H1 (cell line): ENCODE results near the gene P4HB. TPM values are rescaled to one million over a fixed set of nuclear protein-coding genes. Genes with fewer than 3 reads are reported as not detected.

Experiments used
- CTCF ChIA-PET: fragments of 300-600 bp; sonication (Branson Sonifier 250); formaldehyde crosslinking; loops from one replicate; lab custom pipeline; 2021; ENCODE audit not compliant: partially characterized antibody; lab: Charles Lee
- POLR2A ChIA-PET: fragments of 300-600 bp; sonication (Branson Sonifier 250); formaldehyde crosslinking; loops from one replicate; lab custom pipeline; 2021; ENCODE audit warnings: inconsistent platforms; ENCODE audit not compliant: partially characterized antibody; lab: Charles Lee
- DNase-seq, 2 experiments: peaks; one replicate each; pipeline versions ENCODE4 v3.0.0 to v3.0.0-alpha.2; 2010 to 2022; ENCODE audit warnings: low spot score in 2 of 2, low read depth in 1 of 2, mixed read lengths in 1 of 2
- FAIRE-seq: peaks from 2 replicates; lab custom pipeline; 2011; peaks lifted over from hg19 to GRCh38; lab: Jason Lieb, UNC
- H2AFZ ChIP-seq: 2 replicates; pipeline ENCODE4 v1.8.1; 2012; ENCODE audit warnings: low read length, inconsistent platforms
- H2AK5ac ChIP-seq: 2 replicates; pipeline ENCODE4 v1.6.1; 2013; ENCODE audit warnings: low read depth, low read length
- H2BK120ac ChIP-seq: replicated peaks from 2 replicates; pipeline ENCODE3; 2013; ENCODE audit warnings: low read depth, low read length, inconsistent platforms
- H2BK12ac ChIP-seq: 2 replicates; pipeline ENCODE4 v1.6.1; 2013; ENCODE audit warnings: low read depth, low read length
- H2BK15ac ChIP-seq: 2 replicates; pipeline ENCODE4 v1.6.1; 2013; ENCODE audit warnings: low read length
- H2BK20ac ChIP-seq: 2 replicates; pipeline ENCODE4 v1.6.1; 2013; ENCODE audit warnings: low read length
- H2BK5ac ChIP-seq: 2 replicates; pipeline ENCODE4 v1.6.1; 2013; ENCODE audit warnings: low read depth, low read length
- H3K14ac ChIP-seq: 2 replicates; pipeline ENCODE4 v1.6.1; 2013; ENCODE audit warnings: inconsistent platforms; ENCODE audit not compliant: insufficient read length
- H3K18ac ChIP-seq: 2 replicates; pipeline ENCODE4 v1.6.1; 2013; ENCODE audit warnings: low read length; ENCODE audit errors: extremely low read depth
- H3K23ac ChIP-seq: 2 replicates; pipeline ENCODE4 v1.6.1; 2013; ENCODE audit warnings: inconsistent platforms; ENCODE audit not compliant: insufficient read length
- H3K23me2 ChIP-seq: 2 replicates; pipeline ENCODE4 v1.6.1; 2013; ENCODE audit warnings: low read depth, low read length
- H3K27ac ChIP-seq: 2 replicates; pipeline ENCODE4 v1.6.1; 2011; ENCODE audit warnings: low read depth, low read length, inconsistent platforms
- H3K27me3 ChIP-seq, 4 experiments: replicated peaks in 1 of 4; 1 replicate in 1 of 4; 2 replicates in 3 of 4; pipeline versions ENCODE4 v1.6.1 to v1.8.1; 2011 to 2013; ENCODE audit warnings: low read length in 3 of 4, mild to moderate bottlenecking in 3 of 4, inconsistent platforms in 2 of 4, mixed read lengths in 2 of 4, moderate library complexity in 1 of 4; ENCODE audit not compliant: control insufficient read depth in 3 of 4, insufficient read depth in 3 of 4; ENCODE audit errors: extremely low read depth in 1 of 4
- H3K36me3 ChIP-seq, 4 experiments: 2 replicates each; pipeline versions ENCODE4 v1.6.1 to v1.8.1; 2011 to 2013; ENCODE audit warnings: mild to moderate bottlenecking in 4 of 4, low read length in 3 of 4, moderate library complexity in 2 of 4, control low read depth in 1 of 4, inconsistent platforms in 1 of 4; ENCODE audit not compliant: insufficient read depth in 4 of 4, control insufficient read depth in 2 of 4
- H3K4ac ChIP-seq: replicated peaks from 2 replicates; pipeline ENCODE3; 2013; ENCODE audit warnings: low read length, low read depth, mixed read lengths, inconsistent platforms; ENCODE audit not compliant: insufficient read length
- H3K4me1 ChIP-seq, 4 experiments: replicated peaks in 1 of 4; 1 replicate in 1 of 4; 2 replicates in 3 of 4; pipeline versions ENCODE4 v1.6.1 to v1.8.1; 2011 to 2013; ENCODE audit warnings: low read length in 3 of 4, inconsistent platforms in 2 of 4, mixed read lengths in 1 of 4; ENCODE audit not compliant: insufficient read depth in 4 of 4, control insufficient read depth in 3 of 4
- H3K4me2 ChIP-seq, 2 experiments: 2 replicates each; pipeline versions ENCODE4 v1.6.1 to v1.8.1; 2011 to 2013; ENCODE audit warnings: low read depth in 2 of 2, low read length in 2 of 2, control low read depth in 1 of 2, inconsistent platforms in 1 of 2, mild to moderate bottlenecking in 1 of 2; ENCODE audit not compliant: insufficient read depth in 1 of 2
- H3K4me3 ChIP-seq, 4 experiments: fragments of 200-600, 300-600 bp in 1 of 4; sonication (generic), shearing (Covaris generic), sonication (Bioruptor Twin) in 1 of 4; 2 replicates each; pipeline versions ENCODE4 v1.5.1 to v1.8.1; 2011 to 2016; ENCODE audit warnings: low read length in 4 of 4, low read depth in 3 of 4, control low read depth in 2 of 4, inconsistent platforms in 2 of 4, mild to moderate bottlenecking in 2 of 4, mixed read lengths in 1 of 4, moderate library complexity in 1 of 4; ENCODE audit not compliant: insufficient read depth in 2 of 4; ENCODE audit errors: extremely low read depth in 1 of 4
- H3K56ac ChIP-seq: replicated peaks from 2 replicates; pipeline ENCODE3; 2013; ENCODE audit warnings: low read depth, mild to moderate bottlenecking, mixed read lengths, low read length, inconsistent platforms; ENCODE audit not compliant: insufficient read length
- H3K79me1 ChIP-seq: 2 replicates; pipeline ENCODE4 v1.6.1; 2013; ENCODE audit warnings: low read depth, low read length, control low read depth
- H3K79me2 ChIP-seq, 2 experiments: 2 replicates each; pipeline versions ENCODE4 v1.6.1 to v1.8.1; 2012 to 2013; ENCODE audit warnings: low read length in 2 of 2, mild to moderate bottlenecking in 2 of 2, inconsistent platforms in 1 of 2; ENCODE audit not compliant: insufficient read depth in 2 of 2, control insufficient read depth in 1 of 2
- H3K9ac ChIP-seq, 4 experiments: replicated peaks in 1 of 4; 1 replicate in 1 of 4; 2 replicates in 3 of 4; pipeline versions ENCODE4 v1.6.1 to v1.8.1; 2011 to 2013; ENCODE audit warnings: low read depth in 3 of 4, low read length in 3 of 4, control low read depth in 2 of 4, mild to moderate bottlenecking in 2 of 4, moderate library complexity in 2 of 4, inconsistent platforms in 1 of 4; ENCODE audit errors: extremely low read depth in 1 of 4
- H3K9me3 ChIP-seq, 2 experiments: 2 replicates each; pipeline versions ENCODE4 v1.6.1 to v1.8.1; 2012 to 2013; ENCODE audit warnings: mild to moderate bottlenecking in 2 of 2, moderate library complexity in 2 of 2, control low read depth in 1 of 2, inconsistent platforms in 1 of 2, low read depth in 1 of 2, low read length in 1 of 2, mixed read lengths in 1 of 2; ENCODE audit not compliant: insufficient read depth in 2 of 2
- H4K20me1 ChIP-seq, 2 experiments: replicated peaks in 1 of 2; 2 replicates each; pipeline versions ENCODE3 to v1.8.1; 2011 to 2013; ENCODE audit warnings: inconsistent platforms in 2 of 2, low read length in 2 of 2, mild to moderate bottlenecking in 1 of 2; ENCODE audit not compliant: insufficient read depth in 2 of 2, control insufficient read depth in 1 of 2
- H4K5ac ChIP-seq: 2 replicates; pipeline ENCODE4 v1.6.1; 2013; ENCODE audit warnings: low read length, low read depth, mixed read lengths, inconsistent platforms; ENCODE audit not compliant: insufficient read length
- H4K8ac ChIP-seq: 2 replicates; pipeline ENCODE4 v1.8.0; 2013; ENCODE audit warnings: mild to moderate bottlenecking, moderate library complexity, low read length, inconsistent platforms; ENCODE audit not compliant: insufficient read depth; ENCODE audit errors: extremely low read depth
- H4K91ac ChIP-seq: replicated peaks from 2 replicates; pipeline ENCODE3; 2013; ENCODE audit warnings: low read length, mixed read lengths, inconsistent platforms; ENCODE audit not compliant: insufficient read length
- CBX5 ChIP-seq: fragments of 300-800, 300-1000 bp; sonication (generic); IDR thresholded peaks from 2 replicates; pipeline ENCODE4 v1.7.1; 2016; ENCODE audit warnings: antibody characterized with exemption, low read length, low read depth
- CREB1 ChIP-seq: IDR thresholded peaks from 2 replicates; pipeline ENCODE4 v1.6.1; 2012; ENCODE audit warnings: inconsistent platforms
- FOSL1 ChIP-seq: IDR thresholded peaks from 2 replicates; pipeline ENCODE4 v1.6.1; 2011; ENCODE audit warnings: mild to moderate bottlenecking, low read depth, low read length, moderate library complexity; ENCODE audit not compliant: insufficient read depth
- KDM1A ChIP-seq: fragments of 200-600, 300-600 bp; sonication (generic); IDR thresholded peaks from 2 replicates; pipeline ENCODE4 v1.7.1; 2016; ENCODE audit warnings: mild to moderate bottlenecking, low read length, borderline replicate concordance
- NANOG ChIP-seq: IDR thresholded peaks from 2 replicates; pipeline ENCODE4 v1.6.1; 2011; ENCODE audit warnings: low read length, low read depth, mild to moderate bottlenecking, inconsistent platforms; ENCODE audit not compliant: insufficient read depth, poor library complexity, severe bottlenecking
- TAF7 ChIP-seq: optimal IDR thresholded peaks from 2 replicates; pipeline ENCODE3; 2011; ENCODE audit warnings: low read depth, mild to moderate bottlenecking, inconsistent platforms, low read length, moderate library complexity, borderline replicate concordance
- WGBS, 2 experiments: shearing (Covaris generic) in 1 of 2; methylation state at CpG; one replicate each; pipeline versions ENCODE4 v1.1.6 to v1.1.7; 2013 to 2015; ENCODE audit warnings: low lambda C conversion rate in 2 of 2, mixed read lengths in 2 of 2, inconsistent platforms in 1 of 2, low coverage in 1 of 2, missing lambda C conversion rate in 1 of 2; ENCODE audit not compliant: insufficient replicate concordance in 2 of 2, insufficient coverage in 1 of 2, insufficient read length in 1 of 2; ENCODE audit errors: extremely low coverage in 1 of 2, missing lambda C conversion rate in 1 of 2; 5-methylcytosine and 5-hydroxymethylcytosine counted together
- long read RNA-seq, 2 experiments: library from RNA in 1 of 2; library from capped mRNA in 1 of 2; stranded (forward); transcript quantifications; one replicate each; pipeline ENCODE4 v2.0.0, GENCODE V29; 2021; ENCODE audit warnings: inconsistent platforms in 1 of 2
- polyA minus RNA-seq, 3 experiments: library from RNA; depleted of rRNA, polyadenylated mRNA; stranded (reverse); fragments of >200 nt; gene quantifications; 1 replicate in 2 of 3; 2 replicates in 1 of 3; pipeline ENCODE4 v1.2.3, GENCODE V29; 2011
- polyA plus RNA-seq, 7 experiments: library from polyadenylated mRNA; depleted of rRNA in 3 of 7; stranded (reverse) in 5 of 7; unstranded in 2 of 7; fragments of >200 nt in 5 of 7; fragments of 200-250 nt in 2 of 7; gene quantifications; 1 replicate in 5 of 7; 2 replicates in 1 of 7; 4 replicates in 1 of 7; pipeline versions ENCODE4 v1.2.1 to v1.2.3, GENCODE V29; 2011 to 2013; ENCODE audit warnings: missing spikeins in 2 of 7, mixed read lengths in 2 of 7
- total RNA-seq: library from RNA; stranded (reverse); fragmentation: NEBNext Ultra II Directional; extraction: Animal tissue kit (Norgen Biotek cat#: 25700); gene quantifications from 2 replicates; pipeline ENCODE4 v1.2.1, GENCODE V29; 2021

The P4HB gene
- total RNA-seq: 374 and 379 TPM in 2 replicates
- 41.4 and 66.6 TPM in 2 replicates for polyA plus RNA-seq (2011; rRNA removed)
- 49.7 TPM for polyA plus RNA-seq (2011; cell fraction: cytosol; rRNA removed)
- 116 TPM for polyA plus RNA-seq (2011; cell fraction: nucleus; rRNA removed)
- polyA plus RNA-seq (2012, experiment 1 of 2): 306 to 512 TPM (median 430 TPM) in 4 replicates
- polyA plus RNA-seq (2012, experiment 2 of 2): 477 TPM
- 846 TPM for polyA plus RNA-seq (2013, experiment 1 of 2)
- polyA plus RNA-seq (2013, experiment 2 of 2): 918 TPM
- polyA minus RNA-seq (2011; rRNA and poly(A)+ RNA removed): 63.4 and 66.2 TPM in 2 replicates
- polyA minus RNA-seq (2011; cell fraction: cytosol; rRNA and poly(A)+ RNA removed): 124 TPM
- 107 TPM for polyA minus RNA-seq (2011; cell fraction: nucleus; rRNA and poly(A)+ RNA removed)
- long read RNA-seq, experiment 1, transcript P4HB-215 (3 exons, 493 nt): major isoform, 86 of 352 reads
- long read RNA-seq, experiment 1, transcript P4HB-210 (5 exons, 765 nt): minor isoform, 22 of 352 reads
- long read RNA-seq, experiment 1, transcript P4HB-201 (11 exons, 2,603 nt): minor isoform, 36 of 352 reads
- long read RNA-seq, experiment 1, transcript P4HB-208 (2 exons, 914 nt): minor isoform, 76 of 352 reads
- long read RNA-seq, experiment 1, partial matches to known transcripts: 50 of 352 reads
- long read RNA-seq, experiment 1, other reads (novel, unspliced or antisense): 80 of 352 reads
- long read RNA-seq, experiment 2, transcript P4HB-208 (2 exons, 914 nt): minor isoform, 9 of 35 reads
- long read RNA-seq, experiment 2, transcript P4HB-201 (11 exons, 2,603 nt): major isoform, 11 of 35 reads
- long read RNA-seq, experiment 2, partial matches to known transcripts: 5 of 35 reads
- long read RNA-seq, experiment 2, other reads (novel, unspliced or antisense): 7 of 35 reads

DNA sequence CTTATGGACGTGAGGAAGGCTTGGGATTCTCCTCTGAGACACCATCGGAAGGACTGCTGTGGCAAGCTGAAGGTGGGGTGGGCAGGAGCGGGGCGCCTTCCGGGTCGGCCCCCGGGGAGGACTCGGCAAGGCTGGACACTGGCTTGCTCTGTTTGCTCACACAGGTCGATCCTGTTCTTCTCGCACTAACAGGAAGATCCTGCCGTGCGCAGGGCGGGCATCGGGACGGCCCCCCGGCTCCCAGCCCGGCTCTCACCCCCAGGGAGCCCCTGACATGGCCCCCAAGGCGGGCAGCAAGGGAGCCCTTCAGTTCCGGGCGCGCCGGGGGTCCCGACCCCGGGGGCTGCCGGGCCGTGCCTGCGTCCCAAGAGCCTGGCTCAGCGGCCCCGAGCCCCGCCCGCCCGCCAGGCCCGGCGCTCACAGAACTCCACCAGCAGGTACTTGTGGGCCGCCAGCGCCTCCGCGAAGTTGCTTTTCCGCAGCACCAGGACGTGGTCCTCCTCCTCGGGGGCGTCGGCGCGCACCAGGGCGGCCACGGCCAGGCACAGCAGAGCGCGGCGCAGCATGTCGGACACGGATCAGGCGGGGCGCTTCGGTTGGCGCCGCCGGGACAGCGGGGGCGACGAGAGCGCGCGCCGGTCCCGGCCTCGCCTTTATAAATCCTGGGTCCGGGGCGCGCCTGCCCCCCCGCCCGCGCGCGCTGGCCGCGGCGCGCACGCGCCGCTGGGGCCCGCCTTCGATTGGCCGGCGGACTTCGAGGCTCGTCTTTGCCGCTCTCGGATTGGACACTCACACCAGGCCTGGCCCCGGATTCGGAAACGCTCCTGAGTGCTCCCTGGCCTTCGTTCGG is at the start of gene P4HB:
Gene P4HB, minus strand, starts transcription at position 630 of the 850 bp plus-strand sequence. Its CDS starts 64 bp downstream, at position 566.
- H4K91ac ChIP-seq: peak within 1 kb of the TSS; percentile 89
- no peak within 1 kb of the TSS for H2BK15ac ChIP-seq
- 2% methylated on average over 56 of the region's 95 CpGs; no CpG with 5 or more reads in 1 of the 2 experiments for WGBS, 2 experiments
- H2BK20ac ChIP-seq: no peak within 1 kb of the TSS
- POLR2A ChIA-PET: interaction anchor here (0.6 to 3.6 kb wide), 15 partner anchors 8 to 349 kb away, joined by 3 to 17 read pairs (median 3); partner anchors contain the start of genes ALYREF, ANAPC11, ARHGDIA and MCRIP1
- H3K79me1 ChIP-seq: peaks cover 13% of the 10 kb centered on the region
- H3K18ac ChIP-seq: peak within 1 kb of the TSS; percentile 98
- no peak within 1 kb of the TSS for H2AFZ ChIP-seq
- H2BK12ac ChIP-seq: peak within 1 kb of the TSS; percentile 90
- H3K56ac ChIP-seq: peak within 1 kb of the TSS; percentile 63
- peak within 1 kb of the TSS; percentile 85 to 98 (median 90) for H3K9ac ChIP-seq
- H2AK5ac ChIP-seq: peak within 1 kb of the TSS; percentile 71; the same call in 1 of the 2 replicates
- no peak within 1 kb of the TSS for H3K14ac ChIP-seq
- FAIRE-seq (no peak), DNase-seq (peak in 1 of 2 experiments; percentile 93)
- peaks cover 13 to 56% of the 10 kb centered on the region in 2 experiments for H3K79me2 ChIP-seq
- peak within 1 kb of the TSS; percentile 80 for H4K5ac ChIP-seq
- peak within 1 kb of the TSS; percentile 94; the same call in 1 of the 2 replicates for H4K8ac ChIP-seq
- peaks cover 10 to 25% of the 10 kb centered on the region in 2 experiments for H4K20me1 ChIP-seq
- peak within 1 kb of the TSS; percentile 79 to 95 (median 90) for H3K4me3 ChIP-seq
- H3K4me2 ChIP-seq: peak within 1 kb of the TSS; percentile 83 to 92
- peak within 1 kb of the TSS; percentile 98 for H2BK5ac ChIP-seq
- H3K36me3 ChIP-seq: peaks cover 11 to 32% (median 18%) of the 10 kb centered on the region in 4 experiments; a peak in 7 of 8 replicates
- H3K27me3 ChIP-seq: no peaks in the 10 kb centered on the region
- no peak within 1 kb of the TSS for H2BK120ac ChIP-seq
- CTCF ChIA-PET: interaction anchor here (1.0 to 2.7 kb wide), 4 partner anchors 10 to 125 kb away, joined by 3 to 18 read pairs (median 6); no protein-coding TSS in a partner anchor
- peaks cover 8% of the 10 kb centered on the region for H3K23me2 ChIP-seq
- H3K4ac ChIP-seq: peak within 1 kb of the TSS; percentile 97
- H3K23ac ChIP-seq: no peak within 1 kb of the TSS
- peaks cover 0 to 5% (median 5%) of the 10 kb centered on the region in 4 experiments; a peak in 5 of 7 replicates for H3K4me1 ChIP-seq
- H3K27ac ChIP-seq: peak within 1 kb of the TSS; percentile 79; the same call in 1 of the 2 replicates
- no peaks in the 10 kb centered on the region for H3K9me3 ChIP-seq
- TF ChIP-seq TAF7 (peak; percentile 43), FOSL1 (no peak), KDM1A (no peak), NANOG (no peak), CREB1 (no peak), CBX5 (no peak)
